Stomach (tissue), 9 donors: Measurements from ENCODE around the gene CLUH. TPM values are rescaled to one million over a fixed set of nuclear protein-coding genes. Genes with fewer than 3 reads are reported as not detected.

Experiments used
- DNase-seq, 2 donors: peaks; one replicate each; pipeline versions ENCODE4 v3.0.0 to v3.0.0-alpha.2; 2013 to 2019
- H3K27ac ChIP-seq, 5 donors: fragments of 200-600 bp in 4 of 5; sonication (generic) in 4 of 5; one replicate each; pipeline ENCODE4 v1.5.1; 2013 to 2019; ENCODE audit warnings: mild to moderate bottlenecking in 1 of 5, moderate library complexity in 1 of 5
- H3K27me3 ChIP-seq, 3 donors: fragments of 200-600 bp; sonication (generic); one replicate each; pipeline ENCODE4 v1.5.1; 2017 to 2019; ENCODE audit warnings: mixed run types in 1 of 3
- H3K36me3 ChIP-seq, 4 donors: fragments of 200-600 bp; sonication (generic); 1 replicate in 3 of 4; 2 replicates in 1 of 4; pipeline ENCODE4 v1.5.1; 2016 to 2019
- H3K4me1 ChIP-seq, 4 donors: fragments of 200-600 bp; sonication (generic); one replicate each; pipeline ENCODE4 v1.5.1; 2016 to 2019
- H3K4me3 ChIP-seq, 4 donors: fragments of 200-600 bp; sonication (generic) in 3 of 4; one replicate each; pipeline ENCODE4 v1.5.1; 2016 to 2019; ENCODE audit warnings: mild to moderate bottlenecking in 1 of 4
- H3K9me3 ChIP-seq, 4 donors: fragments of 200-600 bp; sonication (generic); one replicate each; pipeline ENCODE4 v1.5.1; 2016 to 2019
- CTCF ChIP-seq, 7 experiments: fragments of 450-650 bp in 4 of 7; fragments of 200-600 bp in 3 of 7; sonication (generic) in 3 of 7; IDR thresholded peaks; one replicate each; pipeline ENCODE4 v1.5.1; 2016 to 2019; ENCODE audit warnings: antibody characterized with exemption in 7 of 7, control low read depth in 2 of 7, mild to moderate bottlenecking in 1 of 7
- EP300 ChIP-seq: sonication (generic); formaldehyde crosslinking; IDR thresholded peaks from one replicate; pipeline ENCODE4 v1.6.1; 2017; ENCODE audit warnings: antibody characterized with exemption
- POLR2A ChIP-seq, 4 donors: fragments of 450-650 bp; IDR thresholded peaks; one replicate each; pipeline ENCODE4 v1.6.1; 2016; ENCODE audit warnings: antibody characterized with exemption in 4 of 4, control low read depth in 2 of 4, mild to moderate bottlenecking in 1 of 4, moderate library complexity in 1 of 4
- POLR2AphosphoS5 ChIP-seq, 3 donors: sonication (generic); formaldehyde crosslinking; IDR thresholded peaks; one replicate each; pipeline ENCODE4 v1.6.1; 2016; ENCODE audit warnings: antibody characterized with exemption in 3 of 3
- WGBS, 5 donors: extraction: QIAGEN DNeasy Blood & Tissue Kit in 3 of 5; methylation state at CpG; one replicate each; pipeline versions ENCODE4 v1.1.5 to v1.1.7; 2013 to 2018; 5-methylcytosine and 5-hydroxymethylcytosine counted together
- intact Hi-C: fragments of 100-400 bp; cut with DNase I; formaldehyde crosslinking; loops from one replicate; pipeline ENCODE4 v1.15.1; 2023; ENCODE audit warnings: low total_unique reads
- polyA plus RNA-seq, 3 donors: library from polyadenylated mRNA; stranded (reverse); fragments of 200-250 nt; gene quantifications; one replicate each; pipeline ENCODE4 v1.2.3, GENCODE V29; 2013
- total RNA-seq, 5 donors: library from RNA; depleted of rRNA; stranded (reverse); fragments of >200 nt; gene quantifications; one replicate each; pipeline versions ENCODE4 v1.1.0 to v1.2.3, GENCODE V29; 2014 to 2016
- donor health status: healthy with polysubstance abuse.
- donor health status: Bipolar disorder and iron deficiency.
- donor health status: healthy.

The CLUH gene
- total and polyA plus RNA-seq, 8 donors: 17.6 to 417 (median 45.6) TPM

DNA sequence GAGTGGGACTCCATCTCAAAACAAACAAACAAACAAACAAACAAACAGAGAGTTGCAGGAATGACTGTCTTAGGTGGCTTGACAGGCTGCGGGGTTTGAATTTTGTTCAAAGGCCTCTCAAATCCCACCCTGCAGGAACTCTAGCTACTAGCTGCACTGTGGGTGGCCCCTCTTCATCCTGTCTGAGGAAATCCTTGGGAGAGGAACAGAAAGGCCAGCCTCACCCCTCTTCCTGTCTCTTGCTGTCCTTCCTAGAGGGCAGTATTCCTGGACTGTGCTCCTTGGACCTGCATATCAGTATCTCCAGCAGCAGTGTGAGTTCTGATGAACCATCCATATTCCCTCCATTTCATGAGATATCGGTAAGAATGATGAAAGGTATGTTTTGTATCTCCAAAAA lies 39.9 kb upstream of the CLUH start:
- DNase-seq: no peak
- Histone ChIP-seq H3K9me3 (no peaks in the 10 kb centered on the region), H3K4me1 (peaks cover 9 to 28% (median 25%) of the 10 kb centered on the region in 4 donors), H3K4me3 (no peak overlapping the region), H3K27me3 (peaks cover 10 to 95% (median 58%) of the 10 kb centered on the region in 3 donors), H3K27ac (no peak overlapping the region), H3K36me3 (no peaks in the 10 kb centered on the region)
- TF ChIP-seq POLR2AphosphoS5 (IDR thresholded peaks at IDR 0.05) (no peak), CTCF (IDR thresholded peaks at IDR 0.05) (no peak), EP300 (no peak), POLR2A (IDR thresholded peaks at IDR 0.05) (no peak)
- 62 to 73% (median 71%) methylated on average over 2 of the region's 2 CpGs for WGBS, 5 donors
- intact Hi-C loops: no loop called here

DNA sequence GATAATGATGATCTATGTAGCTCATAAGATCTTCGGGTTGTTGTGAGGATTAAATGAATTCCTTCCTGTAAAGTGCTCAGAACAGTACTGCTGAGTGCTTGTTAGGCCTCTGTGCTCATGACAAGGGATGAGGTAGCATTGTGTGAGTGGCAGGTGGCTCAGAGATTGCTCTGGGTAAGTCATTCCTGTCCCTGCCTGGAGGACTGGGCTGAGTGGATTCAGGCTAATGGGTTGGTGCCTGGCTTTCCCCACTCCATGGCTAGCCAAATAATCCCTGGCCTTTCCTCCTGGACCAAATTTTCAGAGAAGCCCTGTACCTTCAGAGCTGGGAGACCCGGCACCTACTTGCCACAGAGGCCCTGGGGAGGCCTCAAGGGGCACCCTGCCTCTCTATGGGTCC lies 39.2 kb upstream of the CLUH start:
- WGBS, 5 donors: 51 to 89% (median 82%) methylated on average over 2 of the region's 2 CpGs
- Histone ChIP-seq H3K4me3 (no peak overlapping the region), H3K9me3 (no peaks in the 10 kb centered on the region), H3K4me1 (peaks cover 9 to 22% (median 18%) of the 10 kb centered on the region in 4 donors), H3K27ac (no peak overlapping the region), H3K36me3 (no peaks in the 10 kb centered on the region), H3K27me3 (peaks cover 6 to 95% (median 53%) of the 10 kb centered on the region in 3 donors)
- TF ChIP-seq POLR2AphosphoS5 (IDR thresholded peaks at IDR 0.05) (no peak), CTCF (IDR thresholded peaks at IDR 0.05) (no peak), EP300 (no peak), POLR2A (IDR thresholded peaks at IDR 0.05) (no peak)
- intact Hi-C loops: no loop called here
- DNase-seq: no peak

GRCh38 chr17:2749784-2750181 lies 38.2 kb upstream of the CLUH start:
- Histone ChIP-seq H3K4me3 (peak overlapping the region; percentile 19 to 35 (median 34)), H3K27me3 (peaks cover 6 to 95% (median 44%) of the 10 kb centered on the region in 3 donors), H3K4me1 (peaks cover 4 to 14% (median 11%) of the 10 kb centered on the region in 4 donors), H3K27ac (no peak overlapping the region), H3K9me3 (no peaks in the 10 kb centered on the region), H3K36me3 (no peaks in the 10 kb centered on the region)
- intact Hi-C loops: no loop called here
- DNase-seq: peak; percentile 78 to 94
- peak in 1 of 3 donors; percentile 67 for TF ChIP-seq POLR2AphosphoS5 (IDR thresholded peaks at IDR 0.05)
- TF ChIP-seq CTCF (IDR thresholded peaks at IDR 0.05): no peak
- TF ChIP-seq POLR2A (IDR thresholded peaks at IDR 0.05): no peak
- no peak for TF ChIP-seq EP300
- WGBS, 5 donors: 1 to 2% (median 1%) methylated on average over 11 to 35 of the region's 35 CpGs

DNA sequence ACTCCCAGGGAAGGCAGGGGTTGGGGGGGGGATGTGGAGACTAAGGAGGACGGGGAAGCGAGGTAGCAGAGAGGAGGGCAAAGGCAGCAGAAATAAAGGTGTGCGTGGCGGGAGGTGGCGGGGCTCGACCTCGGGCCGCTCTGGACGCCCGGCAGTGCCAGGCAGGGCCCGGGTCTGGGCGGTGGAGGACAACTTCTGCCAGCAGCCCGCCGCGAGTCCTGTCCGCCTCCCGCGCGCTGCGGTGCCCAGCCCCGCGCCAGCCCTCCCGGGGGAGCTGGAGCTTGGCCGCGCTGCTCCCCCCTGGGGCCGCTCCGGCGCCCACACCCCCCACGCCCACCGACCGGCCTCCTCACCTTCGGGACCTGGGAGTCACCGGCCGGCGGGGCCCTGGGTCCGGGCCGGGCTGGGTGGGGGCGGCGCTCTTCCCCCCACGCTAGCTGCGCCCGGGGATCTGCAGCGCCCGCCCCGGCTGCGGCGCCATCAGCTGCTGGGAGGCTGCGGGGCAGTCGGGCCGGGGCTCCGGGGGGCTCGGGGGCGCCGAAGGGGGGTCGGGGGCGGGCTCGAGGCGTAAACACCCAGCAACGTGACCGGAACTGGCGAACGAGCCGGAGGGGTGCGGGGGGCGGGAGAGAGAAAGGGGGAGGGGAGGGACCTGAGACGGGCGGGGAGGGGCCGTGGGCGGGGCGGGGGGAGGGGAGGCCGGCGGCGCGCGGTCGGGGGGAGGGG lies 37.7 kb upstream of the CLUH start, which contains the start of gene CCDC92B:
Gene CCDC92B (minus strand): TSS at position 595 of the 726 bp plus-strand sequence. CDS start 14,507 bp downstream, outside the sequence.
- 3 to 8% (median 4%) methylated on average over 19 to 71 of the region's 76 CpGs for WGBS, 5 donors
- intact Hi-C loops: no loop called here
- TF ChIP-seq POLR2A (IDR thresholded peaks at IDR 0.05) (no peak), EP300 (no peak), POLR2AphosphoS5 (IDR thresholded peaks at IDR 0.05) (no peak), CTCF (IDR thresholded peaks at IDR 0.05) (no peak)
- Histone ChIP-seq H3K27ac (no peak within 1 kb of the TSS), H3K9me3 (no peaks in the 10 kb centered on the region), H3K36me3 (no peaks in the 10 kb centered on the region), H3K4me1 (peaks cover 4 to 14% (median 11%) of the 10 kb centered on the region in 4 donors), H3K27me3 (peaks cover 6 to 95% (median 44%) of the 10 kb centered on the region in 3 donors), H3K4me3 (peak within 1 kb of the TSS; percentile 19 to 35 (median 34))
- no peak for DNase-seq
